HG03342 (cell line): ENCODE results near the gene CD1B.
A peak's percentile ranks its signal among the peaks of the same experiment; 100 is the strongest.
"Not testable (repeated sequence)": the region's sequence is repeated elsewhere in the genome, so short reads cannot be mapped to it uniquely, and the experiment has no call there.

Experiments used
- ATAC-seq: cut with Tn5 transposase; IDR thresholded peaks from one replicate; pipeline ENCODE4 v1.9.1; 2021; ENCODE audit warnings: mild to moderate bottlenecking, moderate library complexity; ENCODE audit not compliant: unreplicated experiment

CD1B gene

DNA sequence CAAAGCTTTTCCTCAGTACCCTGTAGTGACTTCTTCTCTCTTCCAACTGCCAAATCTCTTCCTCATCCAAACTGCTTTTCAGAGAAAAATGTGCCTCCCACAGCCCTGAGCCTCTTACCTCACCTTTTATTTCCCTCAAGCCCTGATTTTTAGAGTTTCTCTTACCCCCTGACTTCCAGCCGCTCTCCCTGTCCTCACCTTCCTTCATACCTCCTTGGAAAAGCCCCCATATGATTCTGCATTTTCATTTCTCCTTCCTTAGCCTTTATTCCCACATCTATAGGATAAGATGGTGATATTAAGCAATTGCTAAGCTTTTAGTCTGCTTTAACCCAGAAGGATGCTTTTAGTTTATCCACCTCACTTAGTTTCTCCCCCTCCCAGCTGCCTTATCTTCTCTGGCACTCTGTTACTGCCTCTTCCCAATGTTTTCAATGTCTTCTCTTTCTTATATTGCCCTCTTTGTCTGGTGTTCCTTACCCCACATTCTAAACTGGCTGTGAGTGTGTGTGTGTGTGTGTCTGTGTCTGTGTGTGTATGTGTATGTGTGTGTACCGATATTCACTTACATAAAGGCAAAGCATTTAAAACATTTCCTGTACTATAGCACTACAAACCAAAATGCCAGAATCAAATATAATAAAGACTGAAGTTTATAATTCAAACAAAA lies at the start of gene CD1B:
Gene CD1B (minus strand): TSS at position 51 of the 670 bp plus-strand sequence. CDS start 108 bp downstream, outside the sequence.
- no peak for ATAC-seq

DNA sequence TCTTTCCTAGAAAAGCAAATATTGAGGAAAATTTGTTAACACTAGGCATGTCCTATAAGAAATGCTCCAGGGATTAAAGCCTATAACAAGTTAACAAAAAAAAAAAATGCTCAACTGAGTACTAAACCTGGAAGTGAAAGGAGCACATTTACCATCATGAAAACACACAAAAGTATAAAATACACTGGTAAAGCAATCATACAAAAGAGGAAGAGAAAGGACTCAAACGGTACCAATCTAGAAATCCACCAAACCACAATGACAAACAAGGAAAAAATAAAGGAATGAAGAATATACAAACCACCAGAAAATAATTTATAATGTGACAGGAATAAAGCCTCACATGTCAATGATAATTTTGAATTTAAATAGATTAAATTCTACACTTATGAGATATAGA lies 43.5 kb upstream of the CD1B start:
- ATAC-seq = no peak

DNA sequence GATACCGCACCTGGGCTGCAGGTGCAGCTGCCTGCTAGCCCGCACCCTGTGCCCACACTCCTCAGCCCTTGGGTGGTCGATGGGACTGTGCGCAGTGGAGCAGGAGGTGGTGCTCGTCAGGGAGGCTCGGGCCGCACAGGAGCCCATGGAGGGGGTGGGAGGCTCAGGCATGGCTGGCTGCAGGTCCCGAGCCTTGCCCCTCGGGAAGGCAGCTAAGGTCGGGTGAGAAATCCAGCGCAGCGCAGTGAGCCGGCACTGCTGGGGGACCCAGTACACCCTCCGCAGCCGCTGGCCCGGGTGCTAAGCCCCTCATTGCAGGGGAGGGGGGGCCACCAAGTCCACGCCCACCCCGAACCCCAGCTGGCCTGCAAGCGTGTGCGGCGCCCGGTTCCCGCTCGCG lies 42.8 kb upstream of the CD1B start:
- ATAC-seq = not testable (repeated sequence)

DNA sequence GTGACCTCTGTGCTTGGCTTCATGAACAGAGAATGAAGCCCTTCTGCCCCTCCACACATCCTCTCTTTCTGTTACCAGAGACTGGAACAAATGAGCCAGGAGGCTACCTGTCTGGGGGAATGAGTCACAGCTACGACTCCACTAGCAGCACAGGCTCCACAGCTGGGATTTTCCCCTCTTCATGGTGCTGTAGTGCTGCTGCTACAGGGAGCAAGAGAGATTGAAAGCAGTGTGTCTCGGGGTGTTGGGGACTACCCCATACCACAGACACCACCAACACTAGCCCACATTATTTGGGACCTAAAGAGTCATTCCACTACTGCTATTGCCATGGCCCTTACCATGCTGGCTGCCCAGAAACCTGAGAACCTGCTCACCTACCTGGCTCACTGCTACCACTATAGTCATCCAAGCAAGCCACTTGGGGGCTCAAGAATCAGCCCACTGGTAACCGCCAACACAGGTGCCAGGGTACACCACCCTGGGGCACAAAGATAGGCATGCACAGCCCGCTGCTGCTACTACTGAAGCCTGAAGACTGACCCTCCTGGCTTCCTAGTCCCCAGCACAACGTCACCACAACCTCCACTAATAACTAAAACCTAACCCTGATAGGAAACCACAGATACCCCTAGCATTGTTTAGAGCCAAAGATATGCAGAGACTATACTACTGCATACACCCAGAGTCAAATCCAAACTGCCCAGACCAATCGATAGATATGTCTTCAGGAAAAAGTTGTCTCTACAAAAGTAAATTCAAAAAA lies 40.0 kb upstream of the CD1B start:
- peak; percentile 96 for ATAC-seq

- ATAC-seq = no peak
These were observed 35.5 kb upstream of the CD1B start for GRCh38 chr1:158366783-158367182.

GRCh38 chr1:158362941-158363340 lies 31.6 kb upstream of the CD1B start:
- ATAC-seq = no peak

DNA sequence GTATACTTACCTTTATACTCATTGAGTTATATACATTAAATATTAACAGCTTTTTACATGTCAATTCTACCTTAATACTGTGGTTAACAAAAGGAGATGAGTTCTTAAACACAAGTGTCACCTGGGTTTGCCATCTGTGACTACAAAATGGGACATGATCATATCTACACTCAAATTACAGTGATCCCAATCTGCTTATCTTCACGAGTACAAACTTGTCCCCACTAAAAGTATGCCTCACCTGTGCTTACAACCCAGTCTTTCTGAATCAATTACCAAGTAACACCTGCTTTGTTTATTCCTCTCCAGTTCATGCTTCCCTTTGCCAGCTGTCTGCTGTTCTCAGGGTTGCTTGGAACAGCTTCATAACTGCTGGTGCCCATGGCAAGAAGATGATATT lies 31.2 kb upstream of the CD1B start:
- no peak for ATAC-seq

- no peak for ATAC-seq
These were observed 26.1 kb upstream of the CD1B start for GRCh38 chr1:158357441-158357840.

DNA sequence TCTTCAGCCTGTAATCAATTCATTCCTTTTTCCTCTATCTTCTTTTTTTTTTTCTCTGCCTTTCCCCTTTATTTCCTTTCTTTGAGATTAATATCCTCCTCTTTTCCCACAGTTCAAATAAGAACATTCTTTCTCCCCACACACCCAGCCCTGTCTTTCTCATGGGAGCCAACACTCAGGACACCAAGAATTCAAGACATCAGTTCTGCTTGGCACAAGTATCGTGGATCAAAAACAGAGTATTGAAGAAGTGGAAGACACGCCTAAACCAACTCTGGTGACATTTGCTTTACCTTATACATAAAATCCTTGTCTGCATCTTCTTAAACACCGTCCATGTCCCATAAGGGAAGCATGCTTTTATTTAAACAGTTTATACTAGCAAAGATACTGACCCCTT lies 25.3 kb upstream of the CD1B start:
- no peak for ATAC-seq

DNA sequence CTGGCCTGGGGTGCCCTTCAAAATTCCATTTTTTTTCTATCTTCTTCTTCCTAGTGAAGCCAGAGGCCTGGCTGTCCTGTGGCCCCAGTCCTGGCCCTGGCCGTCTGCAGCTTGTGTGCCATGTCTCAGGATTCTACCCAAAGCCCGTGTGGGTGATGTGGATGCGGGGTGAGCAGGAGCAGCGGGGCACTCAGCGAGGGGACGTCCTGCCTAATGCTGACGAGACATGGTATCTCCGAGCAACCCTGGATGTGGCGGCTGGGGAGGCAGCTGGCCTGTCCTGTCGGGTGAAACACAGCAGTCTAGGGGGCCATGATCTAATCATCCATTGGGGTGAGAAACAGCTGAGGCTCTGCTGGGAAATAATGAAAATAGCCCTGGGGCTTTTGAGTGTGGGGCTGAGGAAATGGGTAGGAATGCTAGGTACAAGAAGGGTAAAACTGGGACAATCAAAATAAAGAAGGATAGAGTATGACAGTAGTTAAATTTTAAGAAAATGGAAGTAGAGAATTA lies 24.5 kb upstream of the CD1B start:
- ATAC-seq = no peak

DNA sequence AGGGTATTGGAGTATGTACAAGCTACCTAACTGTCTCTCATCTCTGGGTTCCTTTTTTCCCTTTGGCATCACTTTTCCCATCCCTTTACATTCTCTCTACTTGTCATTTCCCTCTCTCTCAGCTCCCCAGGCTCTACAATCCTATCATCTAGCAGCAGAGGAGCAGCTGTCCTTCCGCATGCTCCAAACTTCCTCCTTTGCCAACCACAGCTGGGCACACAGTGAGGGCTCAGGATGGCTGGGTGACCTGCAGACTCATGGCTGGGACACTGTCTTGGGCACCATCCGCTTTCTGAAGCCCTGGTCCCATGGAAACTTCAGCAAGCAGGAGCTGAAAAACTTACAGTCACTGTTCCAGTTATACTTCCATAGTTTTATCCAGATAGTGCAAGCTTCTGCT lies 22.9 kb upstream of the CD1B start:
- no peak for ATAC-seq

DNA sequence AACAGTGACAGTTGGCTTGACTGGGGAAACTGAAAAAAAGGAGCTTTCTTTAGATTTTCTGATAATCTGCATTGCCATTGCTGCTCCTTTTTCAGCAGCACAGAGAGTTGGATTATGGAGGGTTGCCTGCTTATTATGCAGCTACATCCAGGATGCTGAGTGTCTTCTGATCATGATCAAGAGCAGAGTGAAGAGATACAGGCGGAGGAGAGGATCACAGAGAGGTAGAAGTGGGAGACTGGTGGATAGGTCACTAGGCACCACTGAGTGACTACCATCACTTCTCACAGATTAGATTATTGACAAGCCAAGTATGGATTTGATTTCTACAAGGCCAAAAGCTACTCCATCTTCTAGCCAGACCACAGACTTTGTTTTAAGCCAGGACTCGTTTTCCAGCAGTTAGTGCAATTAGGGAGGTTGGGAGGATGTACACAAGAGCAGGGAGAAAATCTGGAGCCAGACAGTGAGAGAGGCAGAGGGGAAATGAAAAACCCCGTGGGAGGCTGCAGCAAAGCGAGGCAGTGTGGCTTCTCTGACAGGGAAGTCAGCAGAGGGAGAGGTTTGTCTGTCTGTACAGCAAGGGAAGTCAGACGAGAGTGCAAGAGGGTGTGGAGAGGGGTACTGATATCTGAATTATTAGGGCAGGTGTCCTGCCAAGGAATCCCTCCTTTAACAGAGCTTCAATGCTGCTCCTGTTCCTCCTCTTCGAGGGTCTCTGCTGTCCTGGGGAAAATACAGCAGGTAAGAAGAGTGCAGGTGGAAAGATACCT lies 22.2 kb upstream of the CD1B start, which contains the start of gene CD1E:
Gene CD1E (plus strand): TSS at position 592 of the 773 bp plus-strand sequence. CDS start 95 bp downstream, at position 687.
- ATAC-seq = no peak

DNA sequence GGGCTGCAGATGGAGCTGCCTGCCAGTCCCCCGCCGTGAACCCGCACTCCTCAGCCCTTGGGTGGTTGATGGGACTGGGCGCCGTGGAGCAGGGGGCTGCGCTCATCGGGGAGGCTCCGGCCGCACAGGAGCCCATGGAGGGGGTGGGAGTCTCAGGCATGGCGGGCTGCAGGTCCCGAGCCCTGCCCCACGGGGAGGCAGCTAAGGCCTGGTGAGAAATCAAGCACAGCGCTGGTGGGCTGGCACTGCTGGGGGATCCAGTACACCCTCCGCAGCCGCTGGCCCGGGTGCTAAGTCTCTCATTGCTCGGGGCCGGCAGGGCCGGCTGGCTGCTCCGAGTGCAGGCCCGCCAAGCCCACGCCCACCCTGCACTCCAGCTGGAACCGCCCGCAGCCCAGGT lies 17.6 kb upstream of the CD1B start:
- not testable (repeated sequence) for ATAC-seq

- not testable (repeated sequence) for ATAC-seq
These were observed 5.1 kb upstream of the CD1B start for GRCh38 chr1:158336413-158336812.

DNA sequence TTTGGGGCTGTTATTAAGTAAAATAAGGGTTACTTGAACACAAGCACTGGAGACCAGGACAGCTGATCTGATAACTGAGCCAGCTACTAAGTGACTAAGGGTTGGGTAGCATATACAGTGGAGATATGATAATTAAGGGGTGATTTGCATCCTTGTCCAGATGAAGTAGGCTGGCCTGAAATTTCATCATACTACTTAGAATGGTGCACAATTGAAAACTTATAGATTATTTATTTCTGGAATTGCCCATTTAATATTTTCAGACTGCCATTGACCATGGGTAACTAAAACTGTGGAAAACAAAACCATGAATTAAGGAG lies 3.8 kb upstream of the CD1B start:
- no peak for ATAC-seq

- ATAC-seq = no peak
These were observed 3.3 kb upstream of the CD1B start for GRCh38 chr1:158334526-158335212.

GRCh38 chr1:158333405-158334155 lies 2.2 kb upstream of the CD1B start:
- no peak for ATAC-seq

- ATAC-seq = no peak
These were observed 265 bp downstream of the CD1B start for GRCh38 chr1:158331106-158331425.

DNA sequence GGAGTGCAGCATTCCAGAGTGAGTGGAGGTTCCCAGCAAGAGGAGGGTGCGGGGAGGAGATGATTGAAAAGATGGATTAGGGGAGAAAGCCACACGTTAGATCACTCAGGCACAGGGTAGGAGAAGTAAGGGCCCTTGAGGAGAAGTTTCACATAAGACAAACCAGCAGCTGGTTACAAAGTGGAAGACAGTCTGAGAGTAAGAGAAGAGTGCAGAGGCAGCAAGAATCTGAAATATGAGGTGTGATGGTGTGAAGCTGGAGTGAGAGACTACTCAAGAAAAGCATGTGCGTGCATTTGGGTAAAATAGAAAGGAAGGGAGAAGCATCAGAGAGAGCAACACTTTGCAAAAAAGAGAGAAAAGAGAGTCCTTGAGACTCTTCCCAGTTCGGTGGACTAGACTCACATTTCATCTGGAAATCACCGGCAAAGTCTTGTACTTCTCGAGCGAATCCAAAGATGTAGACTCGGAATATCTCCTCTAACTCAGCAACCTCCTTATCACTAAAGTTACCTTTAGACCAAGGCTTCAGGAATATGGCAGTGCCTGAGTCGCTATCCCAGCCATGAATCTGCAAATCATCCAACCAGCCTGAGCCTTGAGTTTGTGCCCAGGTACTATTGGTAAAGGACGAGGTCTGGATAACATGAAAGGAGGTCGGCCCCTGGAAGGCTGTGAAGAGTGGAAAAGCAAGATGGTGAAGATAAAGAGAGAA lies 783 bp downstream of the CD1B start:
- ATAC-seq = no peak

- no peak for ATAC-seq
These were observed 1.6 kb downstream of the CD1B start for GRCh38 chr1:158329733-158330132.
